Measurements from ENCODE around the gene MEF2D. TPM values are rescaled to one million over a fixed set of nuclear protein-coding genes. Genes with fewer than 3 reads are reported as not detected.
A peak's percentile ranks its signal among the peaks of the same experiment; 100 is the strongest.

Gene MEF2D
- total RNA-seq, 1 experiment from 2014 or later: 17.3 TPM

- Histone ChIP-seq H3K9ac (ENCODE audit: low read length) (no peak overlapping the region), H4K20me1 (ENCODE audit: low read length) (no peaks in the 10 kb centered on the region), H3K9me3 (ENCODE audit: low read length) (no peaks in the 10 kb centered on the region), H3K9me2 (replicated peaks; ENCODE audit: low read length) (no peaks in the 10 kb centered on the region), H2AFZ (ENCODE audit: low read length) (0 out of 2 replicates have a peak overlapping the region, but pooled peaks have one; percentile 22), H3K4me3 (ENCODE audit: low read length) (no peak overlapping the region), H3K36me3 (ENCODE audit: low read depth, low read length) (no peaks in the 10 kb centered on the region), H3K4me2 (ENCODE audit: low read length) (no peak overlapping the region), H3K27me3 (ENCODE audit: low read length) (no peaks in the 10 kb centered on the region), H3F3A (ENCODE audit: low read length, unreplicated experiment) (no peaks in the 10 kb centered on the region), H3K4me1 (ENCODE audit: insufficient read depth, low read length) (peaks cover 12% of the 10 kb centered on the region), H3K79me2 (ENCODE audit: low read length) (no peaks in the 10 kb centered on the region), H3K27ac (ENCODE audit: low read length) (no peak overlapping the region)
- intact Hi-C loops (cut with micrococcal nuclease): no loop called here
- TF ChIP-seq CTCF (conservative IDR thresholded peaks at IDR 0.05; ENCODE audit: low read depth, low read length) (no peak), EZH2phosphoT487 (IDR thresholded peaks at IDR 0.05; ENCODE audit: borderline replicate concordance, low read length) (no peak), EZH2 (IDR thresholded peaks at IDR 0.05; ENCODE audit: low read length, unreplicated experiment) (no peak)
- ChIA-PET POLR2A (ENCODE audit: unreplicated experiment) (no interaction called here), CTCF (interaction anchor here (0.6 kb wide), 1 partner anchor 63 kb away, joined by 7 read pairs; no protein-coding TSS in a partner anchor)
- ATAC-seq (peak; percentile 72), DNase-seq (peak; percentile 64)
- BruUV-seq (replicated peaks): no TSS peak
Measured at GRCh38 chr1:156448134-156448967, 52.2 kb downstream of the MEF2D start.

GRCh38 chr1:156445789-156446263, 54.7 kb downstream of the MEF2D start:
- peak overlapping the region; percentile 11 for H3K4me2 ChIP-seq (ENCODE audit: low read length)
- intact Hi-C loops (cut with micrococcal nuclease): no loop called here
- H3K27ac ChIP-seq (ENCODE audit: low read length): no peak overlapping the region

More at GRCh38 chr1:156445789-156446263, 54.7 kb downstream of the MEF2D start:
- Histone ChIP-seq H3K9me3 (ENCODE audit: low read length) (no peaks in the 10 kb centered on the region), H3K79me2 (ENCODE audit: low read length) (no peaks in the 10 kb centered on the region), H3K27me3 (ENCODE audit: low read length) (peaks cover 13% of the 10 kb centered on the region), H3K4me3 (ENCODE audit: low read length) (no peak overlapping the region), H4K20me1 (ENCODE audit: low read length) (no peaks in the 10 kb centered on the region), H3K9me2 (replicated peaks; ENCODE audit: low read length) (no peaks in the 10 kb centered on the region), H3K4me1 (ENCODE audit: insufficient read depth, low read length) (peaks cover 12% of the 10 kb centered on the region), H2AFZ (ENCODE audit: low read length) (peak overlapping the region; percentile 63), H3K36me3 (ENCODE audit: low read depth, low read length) (no peaks in the 10 kb centered on the region), H3F3A (ENCODE audit: low read length, unreplicated experiment) (no peaks in the 10 kb centered on the region), H3K9ac (ENCODE audit: low read length) (no peak overlapping the region)
- ChIA-PET CTCF (interaction anchor here (0.6 to 2.7 kb wide), 12 partner anchors 12 to 265 kb away, joined by 3 to 97 read pairs (median 3); no protein-coding TSS in a partner anchor), POLR2A (ENCODE audit: unreplicated experiment) (interaction anchor here (0.6 to 0.7 kb wide), 2 partner anchors 55 to 90 kb away, joined by 5 to 7 read pairs; partner anchors contain the start of gene MEF2D)
- peak; percentile 97 for TF ChIP-seq CTCF (conservative IDR thresholded peaks at IDR 0.05; ENCODE audit: low read depth, low read length)
- no peak for TF ChIP-seq EZH2 (IDR thresholded peaks at IDR 0.05; ENCODE audit: low read length, unreplicated experiment)
- ATAC-seq (peak; percentile 90), DNase-seq (peak; percentile 96)
- no TSS peak for BruUV-seq (replicated peaks)
